DND-41 (cell line): ENCODE results near the gene PHACTR4.
"Not testable (repeated sequence)": the region's sequence is repeated elsewhere in the genome, so short reads cannot be mapped to it uniquely, and the experiment has no call there.

ENCODE experiments used
- ATAC-seq: fragments of 200-7000 bp; cut with Tn5 transposase; 3 replicates; pipeline ENCODE4 v1.9.1; 2021; ENCODE audit warnings: low read depth; ENCODE audit not compliant: insufficient read depth
- DNase-seq: peaks from one replicate; pipeline ENCODE4 v3.0.0-alpha.2; 2020
- H2AFZ ChIP-seq: 2 replicates; pipeline ENCODE4 v1.6.0; 2012; ENCODE audit warnings: low read depth, low read length
- H3K27ac ChIP-seq: 2 replicates; pipeline ENCODE4 v1.5.1; 2012; ENCODE audit warnings: low read length, inconsistent platforms
- H3K27me3 ChIP-seq: fragments of 200-600 bp; sonication (generic); 2 replicates; pipeline ENCODE4 v1.6.0; 2012; ENCODE audit warnings: low read length, mild to moderate bottlenecking, inconsistent platforms; ENCODE audit not compliant: insufficient read depth, poor library complexity
- H3K36me3 ChIP-seq: 2 replicates; pipeline ENCODE4 v1.5.1; 2012; ENCODE audit warnings: low read length, inconsistent platforms; ENCODE audit not compliant: insufficient read depth
- H3K4me1 ChIP-seq: 2 replicates; pipeline ENCODE4 v1.5.1; 2012; ENCODE audit warnings: mild to moderate bottlenecking, low read length; ENCODE audit not compliant: insufficient read depth
- H3K4me2 ChIP-seq: 2 replicates; pipeline ENCODE4 v1.6.0; 2012; ENCODE audit warnings: mild to moderate bottlenecking, moderate library complexity, low read length, inconsistent platforms; ENCODE audit not compliant: insufficient read depth
- H3K4me3 ChIP-seq, 2 experiments: fragments of 200-600 bp in 1 of 2; shearing (Covaris generic) in 1 of 2; 2 replicates each; pipeline ENCODE4 v1.5.1; 2012 to 2016; ENCODE audit warnings: inconsistent platforms in 2 of 2, low read length in 2 of 2, mild to moderate bottlenecking in 2 of 2, low read depth in 1 of 2, moderate library complexity in 1 of 2
- H3K79me2 ChIP-seq: 2 replicates; pipeline ENCODE4 v1.6.0; 2012; ENCODE audit warnings: low read length, inconsistent platforms; ENCODE audit not compliant: insufficient read depth
- H3K9ac ChIP-seq: 2 replicates; pipeline ENCODE4 v1.6.0; 2012; ENCODE audit warnings: low read depth, mild to moderate bottlenecking, inconsistent platforms, low read length, moderate library complexity
- H3K9me3 ChIP-seq: 2 replicates; pipeline ENCODE4 v1.5.1; 2012; ENCODE audit warnings: low read length, moderate library complexity, mild to moderate bottlenecking, inconsistent platforms; ENCODE audit not compliant: insufficient read depth, severe bottlenecking
- H4K20me1 ChIP-seq: 2 replicates; pipeline ENCODE4 v1.6.0; 2012; ENCODE audit warnings: low read length; ENCODE audit not compliant: insufficient read depth
- EZH2 ChIP-seq: IDR thresholded peaks from 3 replicates; pipeline ENCODE4 v1.6.1; 2012; ENCODE audit warnings: borderline replicate concordance, low read depth, mild to moderate bottlenecking, moderate library complexity, low read length, inconsistent platforms; ENCODE audit not compliant: severe bottlenecking
- TF ChIP-seq, protein P1 (sequence below): IDR thresholded peaks from 2 replicates; pipeline ENCODE4 v1.5.1; 2012; ENCODE audit warnings: borderline replicate concordance, low read length, moderate library complexity, mild to moderate bottlenecking; ENCODE audit not compliant: poor library complexity, severe bottlenecking; ENCODE audit errors: extremely low read depth

Gene PHACTR4

GRCh38 chr1:28365864-28366263, 3.7 kb upstream of the PHACTR4 start:
- H3K9ac ChIP-seq, result no peak overlapping the region
- H3K4me3 ChIP-seq, result no peak overlapping the region
- ATAC-seq (no peak), DNase-seq (no peak)
- no peak overlapping the region for H3K4me2 ChIP-seq
- H3K9me3 ChIP-seq, result no peaks in the 10 kb centered on the region
- no peaks in the 10 kb centered on the region for H3K27me3 ChIP-seq
- no peaks in the 10 kb centered on the region; the same call in 1 of the 2 replicates for H3K36me3 ChIP-seq
- H3K79me2 ChIP-seq, result peaks cover 20% of the 10 kb centered on the region
- H4K20me1 ChIP-seq, result no peaks in the 10 kb centered on the region
- TF ChIP-seq EZH2, result no peak
- H2AFZ ChIP-seq, result no peak overlapping the region
- peaks cover 16% of the 10 kb centered on the region for H3K4me1 ChIP-seq
- H3K27ac ChIP-seq, result no peak overlapping the region

GRCh38 chr1:28368608-28369007, 932 bp upstream of the PHACTR4 start:
- H3K9ac ChIP-seq, result peak overlapping the region; percentile 98

GRCh38 chr1:28370239-28371009, 884 bp downstream of the PHACTR4 start:
- H3K4me2 ChIP-seq, result peak overlapping the region; percentile 67
- peak overlapping the region; percentile 96 for H2AFZ ChIP-seq
- peaks cover 66% of the 10 kb centered on the region for H3K79me2 ChIP-seq
- H3K36me3 ChIP-seq, result no peaks in the 10 kb centered on the region; the same call in 1 of the 2 replicates
- peaks cover 34% of the 10 kb centered on the region for H3K4me1 ChIP-seq
- no peaks in the 10 kb centered on the region for H3K27me3 ChIP-seq
- TF ChIP-seq EZH2, result no peak
- TF ChIP-seq, protein P1, sequence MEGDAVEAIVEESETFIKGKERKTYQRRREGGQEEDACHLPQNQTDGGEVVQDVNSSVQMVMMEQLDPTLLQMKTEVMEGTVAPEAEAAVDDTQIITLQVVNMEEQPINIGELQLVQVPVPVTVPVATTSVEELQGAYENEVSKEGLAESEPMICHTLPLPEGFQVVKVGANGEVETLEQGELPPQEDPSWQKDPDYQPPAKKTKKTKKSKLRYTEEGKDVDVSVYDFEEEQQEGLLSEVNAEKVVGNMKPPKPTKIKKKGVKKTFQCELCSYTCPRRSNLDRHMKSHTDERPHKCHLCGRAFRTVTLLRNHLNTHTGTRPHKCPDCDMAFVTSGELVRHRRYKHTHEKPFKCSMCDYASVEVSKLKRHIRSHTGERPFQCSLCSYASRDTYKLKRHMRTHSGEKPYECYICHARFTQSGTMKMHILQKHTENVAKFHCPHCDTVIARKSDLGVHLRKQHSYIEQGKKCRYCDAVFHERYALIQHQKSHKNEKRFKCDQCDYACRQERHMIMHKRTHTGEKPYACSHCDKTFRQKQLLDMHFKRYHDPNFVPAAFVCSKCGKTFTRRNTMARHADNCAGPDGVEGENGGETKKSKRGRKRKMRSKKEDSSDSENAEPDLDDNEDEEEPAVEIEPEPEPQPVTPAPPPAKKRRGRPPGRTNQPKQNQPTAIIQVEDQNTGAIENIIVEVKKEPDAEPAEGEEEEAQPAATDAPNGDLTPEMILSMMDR, result peak; percentile 23
- H4K20me1 ChIP-seq, result no peaks in the 10 kb centered on the region
- peak overlapping the region; percentile 82 to 88 for H3K4me3 ChIP-seq
- peak overlapping the region; percentile 94 for H3K27ac ChIP-seq
- ATAC-seq, result peak; percentile 24; the same call in 2 of the 3 replicates
- H3K9me3 ChIP-seq, result no peaks in the 10 kb centered on the region
- H3K9ac ChIP-seq, result peak overlapping the region; percentile 98
- peak; percentile 51 for DNase-seq

More at GRCh38 chr1:28368608-28369007, 932 bp upstream of the PHACTR4 start:
- H3K9me3 ChIP-seq, ATAC-seq, H3K27me3 ChIP-seq, H3K36me3 ChIP-seq, DNase-seq, H4K20me1 ChIP-seq: not testable (repeated sequence)
- peak overlapping the region; percentile 94; the same call in 1 of the 2 replicates for H3K27ac ChIP-seq
- peaks cover 34% of the 10 kb centered on the region for H3K4me1 ChIP-seq
- H3K79me2 ChIP-seq, result peaks cover 48% of the 10 kb centered on the region
- H3K4me3 ChIP-seq, result peak overlapping the region in 1 of 2 experiments; percentile 88; a peak in 2 of 4 replicates
- peak overlapping the region; percentile 96 for H2AFZ ChIP-seq
- H3K4me2 ChIP-seq, result peak overlapping the region; percentile 67

DNA sequence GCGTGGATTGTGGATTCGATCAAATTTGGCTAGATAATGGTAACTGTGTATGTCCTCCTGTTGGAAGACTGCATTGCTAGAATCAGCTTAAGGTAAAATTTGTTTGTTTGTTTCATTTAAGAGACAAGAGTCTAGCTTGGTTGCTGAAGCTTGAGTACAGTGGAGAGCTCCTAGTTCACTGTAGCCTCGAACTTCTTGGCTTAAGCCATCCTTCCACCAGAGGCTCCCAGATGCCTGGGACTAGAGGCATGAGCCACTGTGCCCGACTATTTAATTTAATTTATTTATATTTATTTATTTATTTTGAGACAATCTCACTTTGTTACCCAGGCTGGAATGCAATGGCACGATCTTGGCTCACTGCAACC, 1.5 kb downstream of the PHACTR4 start:
- no peaks in the 10 kb centered on the region for H3K9me3 ChIP-seq
- H3K36me3 ChIP-seq, result no peaks in the 10 kb centered on the region; the same call in 1 of the 2 replicates
- peak overlapping the region; percentile 67 for H3K4me2 ChIP-seq
- H3K4me1 ChIP-seq, result peaks cover 34% of the 10 kb centered on the region
- no peak for DNase-seq
- H3K79me2 ChIP-seq, result peaks cover 71% of the 10 kb centered on the region
- H3K9ac ChIP-seq, result peak overlapping the region; percentile 98
- H2AFZ ChIP-seq, result no peak overlapping the region
- no peak for ATAC-seq
- peak overlapping the region; percentile 82 to 88; a peak in 3 of 4 replicates for H3K4me3 ChIP-seq
- no peaks in the 10 kb centered on the region for H4K20me1 ChIP-seq
- no peaks in the 10 kb centered on the region for H3K27me3 ChIP-seq
- TF ChIP-seq, protein P1, result no peak
- TF ChIP-seq EZH2, result no peak
- H3K27ac ChIP-seq, result peak overlapping the region; percentile 94; the same call in 1 of the 2 replicates

GRCh38 chr1:28373450-28373849, 3.9 kb downstream of the PHACTR4 start:
- not testable (repeated sequence) for H3K27ac ChIP-seq, H3K36me3 ChIP-seq, H3K9ac ChIP-seq, ATAC-seq, H3K9me3 ChIP-seq, H3K27me3 ChIP-seq, H4K20me1 ChIP-seq, DNase-seq, H3K4me3 ChIP-seq, H2AFZ ChIP-seq
- Histone ChIP-seq H3K79me2 (peaks cover 89% of the 10 kb centered on the region), H3K4me2 (peak overlapping the region; percentile 8; the same call in 1 of the 2 replicates), H3K4me1 (peaks cover 34% of the 10 kb centered on the region)
